Measurements from ENCODE around the gene ZCCHC13. TPM values are rescaled to one million over a fixed set of nuclear protein-coding genes. Genes with fewer than 3 reads are reported as not detected.

ZCCHC13 gene
- not detected in 2 replicates for total RNA-seq

DNA sequence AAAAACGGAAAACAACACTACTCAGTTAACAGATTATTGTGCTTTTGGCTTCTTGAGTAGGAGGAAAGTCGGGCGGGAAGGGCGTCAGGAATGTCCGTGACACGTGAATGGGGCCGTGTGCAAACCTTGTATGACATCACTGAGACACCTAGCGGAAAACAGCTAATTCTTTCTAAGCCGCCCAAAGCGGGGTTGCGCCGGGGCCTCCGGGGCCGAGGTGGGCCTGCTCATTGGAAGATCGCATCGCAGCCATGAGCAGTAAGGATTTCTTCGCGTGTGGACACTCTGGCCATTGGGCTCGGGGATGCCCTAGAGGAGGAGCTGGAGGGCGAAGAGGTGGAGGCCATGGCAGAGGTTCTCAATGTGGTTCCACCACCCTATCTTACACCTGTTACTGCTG is at the start of gene ZCCHC13:
ZCCHC13 (plus strand) TSS at position 165 of the 400 bp plus-strand sequence; CDS start at position 252, 87 bp downstream.

Other genes starting within 250 kb of the ZCCHC13 start
- 6.7 and 8.4 TPM in 2 replicates for gene SLC16A2, start 117.3 kb downstream of the ZCCHC13 start, total RNA-seq